Activated naive CD8-positive, alpha-beta T cell (primary cell): Measurements from ENCODE around the gene WWC1.

Experiments used
- H3K27ac Mint-ChIP-seq: one replicate; pipeline ENCODE4 v1.8.0; 2021; ENCODE audit warnings: mixed read lengths
- H3K27me3 Mint-ChIP-seq: one replicate; pipeline ENCODE4 v1.8.0; 2021; ENCODE audit warnings: mixed read lengths
- H3K36me3 Mint-ChIP-seq: one replicate; pipeline ENCODE4 v1.8.0; 2021; ENCODE audit warnings: mixed read lengths
- H3K4me1 Mint-ChIP-seq: one replicate; pipeline ENCODE4 v1.8.0; 2021; ENCODE audit warnings: low read depth, mixed read lengths
- H3K4me3 Mint-ChIP-seq: one replicate; pipeline ENCODE4 v1.8.0; 2021; ENCODE audit warnings: mild to moderate bottlenecking, mixed read lengths
- H3K9me3 Mint-ChIP-seq: one replicate; pipeline ENCODE4 v1.8.0; 2021; ENCODE audit warnings: low read depth, mixed read lengths

Gene WWC1

DNA sequence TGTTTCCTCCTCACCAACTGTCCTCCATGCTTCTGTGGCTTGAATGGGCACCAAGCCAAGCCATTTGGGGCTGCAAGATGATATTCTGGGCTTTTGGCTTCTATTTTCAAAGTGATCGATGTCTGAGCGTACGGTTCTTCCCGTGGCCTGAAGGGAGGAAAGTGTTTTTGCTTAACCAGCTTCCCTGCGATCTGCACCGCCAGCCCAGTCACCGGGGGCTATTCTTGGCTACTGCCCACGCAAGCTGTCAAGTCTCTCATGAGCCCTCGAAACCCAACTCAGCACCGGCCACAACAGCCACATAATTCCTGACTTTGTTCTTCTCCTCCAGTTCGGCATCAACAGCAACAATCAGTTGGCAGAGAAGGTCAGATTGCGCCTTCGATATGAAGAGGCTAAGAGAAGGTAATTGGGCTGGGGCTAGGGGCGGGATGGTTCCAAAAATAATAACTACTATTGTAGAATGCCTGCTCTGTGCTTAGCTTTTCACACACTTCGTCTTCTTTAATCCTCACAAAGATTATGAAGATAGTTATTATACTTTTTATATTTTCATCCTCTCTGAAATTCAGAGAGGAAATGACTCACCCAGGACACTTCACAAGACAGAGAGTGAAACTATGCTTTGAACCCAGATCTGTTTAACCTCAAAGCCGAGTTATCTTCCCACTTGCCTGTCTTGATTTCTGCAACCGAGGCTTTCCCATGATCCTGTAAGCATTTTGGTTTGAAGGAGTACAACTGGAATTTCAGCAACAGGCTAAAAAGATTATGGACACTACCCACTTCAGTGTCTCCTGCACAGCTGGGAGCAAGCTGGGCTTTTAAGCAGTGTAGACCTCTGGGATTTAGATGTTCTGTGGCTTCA is 118.4 kb downstream of the WWC1 start:
- H3K4me1 Mint-ChIP-seq = peaks cover 20% of the 10 kb centered on the region
- H3K27me3 Mint-ChIP-seq = peaks cover 3% of the 10 kb centered on the region
- H3K36me3 Mint-ChIP-seq = no peaks in the 10 kb centered on the region
- peak overlapping the region; percentile 55 for H3K4me3 Mint-ChIP-seq
- no peak overlapping the region for H3K27ac Mint-ChIP-seq
- H3K9me3 Mint-ChIP-seq = no peaks in the 10 kb centered on the region

DNA sequence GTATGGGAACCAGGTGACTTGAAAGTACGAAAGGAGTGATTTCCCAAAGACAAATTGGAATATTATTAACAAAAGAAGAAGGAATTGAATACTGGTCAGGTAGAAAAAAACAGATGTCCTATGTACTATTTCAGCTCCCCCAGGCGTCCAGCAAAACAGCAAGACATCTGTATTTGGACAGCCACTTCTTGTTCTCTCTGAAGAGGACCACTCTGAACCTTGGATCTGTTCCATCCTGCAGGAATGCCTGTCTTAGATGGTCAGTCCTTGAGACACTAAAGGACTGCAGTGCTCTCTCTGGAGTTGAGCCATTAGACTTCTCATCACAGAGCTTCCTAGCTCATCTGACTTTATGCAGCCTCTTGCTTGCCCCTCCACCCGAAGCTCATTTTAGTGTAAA is 120.4 kb downstream of the WWC1 start:
- Mint-ChIP-seq H3K27ac (no peak overlapping the region), H3K4me1 (peaks cover 20% of the 10 kb centered on the region), H3K4me3 (no peak overlapping the region)

DNA sequence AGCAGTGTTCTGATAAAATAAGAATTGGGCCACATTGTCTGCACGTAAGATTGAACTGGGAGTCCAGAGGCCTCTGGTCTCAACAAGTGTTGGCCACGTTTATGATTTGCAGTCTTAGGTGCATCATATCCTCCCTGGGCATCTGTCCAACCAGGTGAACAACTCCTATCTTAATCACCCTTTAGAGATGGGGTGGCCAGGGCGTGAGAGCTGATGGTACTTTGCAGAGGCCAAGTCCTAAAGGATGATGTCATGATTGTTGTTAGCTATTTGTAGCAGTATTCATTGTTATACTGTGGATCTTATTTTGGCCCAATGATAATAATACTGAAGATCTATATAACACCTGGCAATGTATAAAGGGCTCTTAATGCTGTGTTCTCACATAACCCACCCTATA is 121.6 kb downstream of the WWC1 start:
- no peak overlapping the region for H3K27ac Mint-ChIP-seq
- H3K36me3 Mint-ChIP-seq = no peaks in the 10 kb centered on the region
- no peak overlapping the region for H3K4me3 Mint-ChIP-seq
- H3K4me1 Mint-ChIP-seq = peaks cover 20% of the 10 kb centered on the region
- H3K27me3 Mint-ChIP-seq = no peaks in the 10 kb centered on the region
- no peaks in the 10 kb centered on the region for H3K9me3 Mint-ChIP-seq

More for the DNA sequence above, 120.4 kb downstream of the WWC1 start:
- H3K36me3 Mint-ChIP-seq = no peaks in the 10 kb centered on the region
- peaks cover 2% of the 10 kb centered on the region for H3K27me3 Mint-ChIP-seq
- H3K9me3 Mint-ChIP-seq = no peaks in the 10 kb centered on the region

GRCh38 chr5:168413596-168413995 is 122.2 kb downstream of the WWC1 start:
- Mint-ChIP-seq H3K27ac (no peak overlapping the region), H3K4me1 (peaks cover 20% of the 10 kb centered on the region), H3K4me3 (no peak overlapping the region), H3K36me3 (no peaks in the 10 kb centered on the region), H3K9me3 (no peaks in the 10 kb centered on the region), H3K27me3 (no peaks in the 10 kb centered on the region)

GRCh38 chr5:168415401-168415800 is 124.0 kb downstream of the WWC1 start:
- Mint-ChIP-seq H3K9me3 (no peaks in the 10 kb centered on the region), H3K27me3 (no peaks in the 10 kb centered on the region), H3K36me3 (no peaks in the 10 kb centered on the region), H3K27ac (no peak overlapping the region), H3K4me1 (peaks cover 3% of the 10 kb centered on the region), H3K4me3 (no peak overlapping the region)

DNA sequence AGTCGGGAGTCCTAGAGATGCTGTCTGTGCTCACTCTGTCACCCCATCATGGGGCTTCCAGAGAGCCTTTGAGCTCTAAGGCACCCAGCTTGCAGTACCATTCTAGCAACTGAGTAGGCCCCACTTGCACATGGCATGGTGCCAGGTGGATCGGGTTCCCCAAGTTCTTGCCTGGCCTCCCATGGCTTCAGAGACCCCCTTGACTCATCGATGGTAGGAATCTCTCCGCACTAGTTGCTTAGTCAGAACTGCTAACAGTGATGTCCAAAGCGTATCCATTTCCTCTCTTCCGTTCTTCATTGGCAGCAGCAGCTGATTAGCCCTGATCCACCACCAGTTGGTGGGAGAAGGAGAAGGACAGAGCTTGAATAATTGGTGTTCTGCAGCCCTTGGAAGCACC is 124.5 kb downstream of the WWC1 start:
- Mint-ChIP-seq H3K27ac (no peak overlapping the region), H3K4me1 (peaks cover 2% of the 10 kb centered on the region), H3K9me3 (no peaks in the 10 kb centered on the region), H3K4me3 (no peak overlapping the region), H3K27me3 (no peaks in the 10 kb centered on the region), H3K36me3 (no peaks in the 10 kb centered on the region)

DNA sequence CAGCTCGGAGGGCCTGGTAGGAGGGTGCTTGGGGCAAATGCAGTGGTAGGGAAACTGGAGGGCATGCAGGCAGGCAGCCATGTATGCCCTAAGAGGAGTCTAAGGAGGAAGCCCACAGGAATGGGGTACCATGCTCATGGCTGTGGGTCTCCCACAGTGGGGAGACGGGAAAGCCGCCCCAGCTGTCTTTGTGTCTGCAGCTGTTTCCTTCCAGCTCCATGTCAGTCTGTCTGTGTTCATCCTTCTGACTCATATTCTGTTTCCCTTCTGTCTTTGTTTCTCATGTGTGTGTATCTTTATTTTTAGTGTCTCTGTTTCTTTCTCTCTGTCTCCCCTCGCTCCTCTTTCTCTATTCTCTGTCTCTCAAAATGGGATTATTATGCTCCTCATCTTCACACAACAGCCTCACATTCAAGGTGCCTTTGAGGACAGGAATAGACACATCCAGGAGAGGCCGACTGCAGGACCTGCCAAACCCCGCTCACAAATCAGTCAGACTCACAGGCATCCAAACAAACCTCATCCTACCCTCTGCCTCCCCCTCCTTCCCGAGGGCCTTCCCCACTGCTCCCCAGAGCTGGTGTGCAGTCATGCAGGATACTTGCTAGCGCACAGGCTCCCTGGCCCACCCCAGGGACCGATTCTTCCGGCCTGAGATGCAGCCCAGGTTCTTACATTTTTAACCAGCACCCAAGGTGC is 126.4 kb downstream of the WWC1 start:
- H3K9me3 Mint-ChIP-seq = no peaks in the 10 kb centered on the region
- no peak overlapping the region for H3K27ac Mint-ChIP-seq
- H3K27me3 Mint-ChIP-seq = no peaks in the 10 kb centered on the region
- no peaks in the 10 kb centered on the region for H3K36me3 Mint-ChIP-seq
- no peaks in the 10 kb centered on the region for H3K4me1 Mint-ChIP-seq
- no peak overlapping the region for H3K4me3 Mint-ChIP-seq

DNA sequence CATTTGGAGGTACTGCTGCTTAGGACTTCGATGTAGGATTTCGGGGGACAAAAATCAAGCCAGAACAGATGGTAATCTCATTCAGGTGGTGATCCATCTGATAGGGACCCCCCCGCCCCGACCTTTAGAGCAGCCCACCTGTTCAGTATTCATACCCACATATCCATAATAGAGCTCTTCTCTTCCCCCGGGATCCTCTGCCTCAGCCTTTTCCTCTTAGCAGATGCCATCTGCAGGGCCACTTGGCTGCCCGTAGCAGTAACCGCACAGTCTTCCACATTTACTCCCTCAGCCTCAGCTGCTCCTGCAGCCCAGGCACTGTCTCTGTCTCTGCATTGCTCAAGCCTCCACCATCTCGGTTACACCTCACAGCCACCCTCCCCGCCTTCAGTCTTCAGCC is 129.0 kb downstream of the WWC1 start:
- H3K9me3 Mint-ChIP-seq = no peaks in the 10 kb centered on the region
- no peak overlapping the region for H3K4me3 Mint-ChIP-seq
- H3K27me3 Mint-ChIP-seq = no peaks in the 10 kb centered on the region
- H3K4me1 Mint-ChIP-seq = no peaks in the 10 kb centered on the region
- H3K36me3 Mint-ChIP-seq = no peaks in the 10 kb centered on the region
- no peak overlapping the region for H3K27ac Mint-ChIP-seq

DNA sequence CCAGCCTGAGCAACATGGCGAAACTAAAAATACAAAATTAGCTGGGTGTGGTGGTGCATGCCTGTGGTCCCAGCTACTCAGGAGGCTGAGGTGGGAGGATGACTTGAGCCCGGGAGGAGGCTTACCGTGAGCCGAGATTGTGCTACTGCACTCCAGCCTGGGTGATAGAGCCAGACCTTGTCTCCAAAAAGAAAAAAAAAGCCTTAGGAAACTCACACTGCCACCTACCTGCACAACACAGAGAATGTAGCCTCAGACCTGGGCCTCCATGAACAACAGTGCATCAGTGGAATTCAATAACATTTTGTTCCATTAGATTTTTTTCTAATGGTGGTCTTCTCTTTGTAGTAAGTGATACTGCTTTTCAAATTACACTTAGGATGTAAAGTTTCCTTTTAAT is 131.0 kb downstream of the WWC1 start:
- no peaks in the 10 kb centered on the region for H3K36me3 Mint-ChIP-seq
- H3K4me3 Mint-ChIP-seq = no peak overlapping the region
- no peaks in the 10 kb centered on the region for H3K4me1 Mint-ChIP-seq
- H3K9me3 Mint-ChIP-seq = no peaks in the 10 kb centered on the region
- H3K27ac Mint-ChIP-seq = no peak overlapping the region
- H3K27me3 Mint-ChIP-seq = no peaks in the 10 kb centered on the region

DNA sequence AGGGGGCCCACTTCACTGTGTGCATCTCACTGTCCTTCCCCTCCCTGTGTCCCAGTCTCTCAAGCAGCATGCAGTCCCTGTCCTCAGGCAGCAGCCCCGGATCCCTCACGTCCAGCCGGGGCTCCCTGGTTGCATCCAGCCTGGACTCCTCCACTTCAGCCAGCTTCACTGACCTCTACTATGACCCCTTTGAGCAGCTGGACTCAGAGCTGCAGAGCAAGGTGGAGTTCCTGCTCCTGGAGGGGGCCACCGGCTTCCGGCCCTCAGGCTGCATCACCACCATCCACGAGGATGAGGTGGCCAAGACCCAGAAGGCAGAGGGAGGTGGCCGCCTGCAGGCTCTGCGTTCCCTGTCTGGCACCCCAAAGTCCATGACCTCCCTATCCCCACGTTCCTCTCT is 132.0 kb downstream of the WWC1 start:
- no peaks in the 10 kb centered on the region for H3K4me1 Mint-ChIP-seq
- H3K4me3 Mint-ChIP-seq = no peak overlapping the region
- no peaks in the 10 kb centered on the region for H3K9me3 Mint-ChIP-seq
- no peaks in the 10 kb centered on the region for H3K36me3 Mint-ChIP-seq
- no peaks in the 10 kb centered on the region for H3K27me3 Mint-ChIP-seq
- H3K27ac Mint-ChIP-seq = no peak overlapping the region

- Mint-ChIP-seq H3K36me3 (no peaks in the 10 kb centered on the region), H3K27ac (no peak overlapping the region), H3K27me3 (no peaks in the 10 kb centered on the region), H3K4me1 (no peaks in the 10 kb centered on the region), H3K9me3 (no peaks in the 10 kb centered on the region), H3K4me3 (no peak overlapping the region)
Measured at GRCh38 chr5:168423971-168424370, 132.5 kb downstream of the WWC1 start.

- Mint-ChIP-seq H3K36me3 (no peaks in the 10 kb centered on the region), H3K27me3 (no peaks in the 10 kb centered on the region), H3K27ac (no peak overlapping the region), H3K9me3 (no peaks in the 10 kb centered on the region), H3K4me1 (no peaks in the 10 kb centered on the region), H3K4me3 (no peak overlapping the region)
Measured at GRCh38 chr5:168424594-168425323, 133.3 kb downstream of the WWC1 start.

- no peaks in the 10 kb centered on the region for H3K4me1 Mint-ChIP-seq
- H3K36me3 Mint-ChIP-seq = no peaks in the 10 kb centered on the region
- H3K9me3 Mint-ChIP-seq = no peaks in the 10 kb centered on the region
- H3K27me3 Mint-ChIP-seq = no peaks in the 10 kb centered on the region
- no peak overlapping the region for H3K4me3 Mint-ChIP-seq
- no peak overlapping the region for H3K27ac Mint-ChIP-seq
Measured at GRCh38 chr5:168426007-168426863, 134.8 kb downstream of the WWC1 start.

DNA sequence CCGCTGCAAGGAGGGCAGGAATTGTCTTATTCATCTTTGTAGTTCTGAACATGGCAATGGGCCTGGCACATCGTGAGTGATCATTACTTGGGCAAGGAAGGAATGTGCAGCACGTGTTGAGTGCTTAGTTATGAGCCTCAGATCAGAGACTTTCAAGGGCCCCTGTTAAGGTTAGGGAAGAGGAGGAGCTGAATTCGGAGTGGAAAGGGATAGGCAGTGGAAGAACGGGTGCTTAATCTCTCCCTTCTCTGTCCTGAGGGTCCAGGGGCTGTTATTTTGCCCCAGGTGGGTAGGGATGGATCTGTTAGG is 135.4 kb downstream of the WWC1 start:
- H3K9me3 Mint-ChIP-seq = no peaks in the 10 kb centered on the region
- H3K27ac Mint-ChIP-seq = no peak overlapping the region
- H3K4me3 Mint-ChIP-seq = no peak overlapping the region
- H3K36me3 Mint-ChIP-seq = no peaks in the 10 kb centered on the region
- no peaks in the 10 kb centered on the region for H3K27me3 Mint-ChIP-seq
- H3K4me1 Mint-ChIP-seq = no peaks in the 10 kb centered on the region
